HG03442 (cell line): ENCODE data around the gene MGST2.

Experiments
- ATAC-seq: cut with Tn5 transposase; IDR thresholded peaks from one replicate; pipeline ENCODE4 v1.9.1; 2021; ENCODE audit warnings: mild to moderate bottlenecking, moderate library complexity; ENCODE audit not compliant: unreplicated experiment

Gene MGST2

DNA sequence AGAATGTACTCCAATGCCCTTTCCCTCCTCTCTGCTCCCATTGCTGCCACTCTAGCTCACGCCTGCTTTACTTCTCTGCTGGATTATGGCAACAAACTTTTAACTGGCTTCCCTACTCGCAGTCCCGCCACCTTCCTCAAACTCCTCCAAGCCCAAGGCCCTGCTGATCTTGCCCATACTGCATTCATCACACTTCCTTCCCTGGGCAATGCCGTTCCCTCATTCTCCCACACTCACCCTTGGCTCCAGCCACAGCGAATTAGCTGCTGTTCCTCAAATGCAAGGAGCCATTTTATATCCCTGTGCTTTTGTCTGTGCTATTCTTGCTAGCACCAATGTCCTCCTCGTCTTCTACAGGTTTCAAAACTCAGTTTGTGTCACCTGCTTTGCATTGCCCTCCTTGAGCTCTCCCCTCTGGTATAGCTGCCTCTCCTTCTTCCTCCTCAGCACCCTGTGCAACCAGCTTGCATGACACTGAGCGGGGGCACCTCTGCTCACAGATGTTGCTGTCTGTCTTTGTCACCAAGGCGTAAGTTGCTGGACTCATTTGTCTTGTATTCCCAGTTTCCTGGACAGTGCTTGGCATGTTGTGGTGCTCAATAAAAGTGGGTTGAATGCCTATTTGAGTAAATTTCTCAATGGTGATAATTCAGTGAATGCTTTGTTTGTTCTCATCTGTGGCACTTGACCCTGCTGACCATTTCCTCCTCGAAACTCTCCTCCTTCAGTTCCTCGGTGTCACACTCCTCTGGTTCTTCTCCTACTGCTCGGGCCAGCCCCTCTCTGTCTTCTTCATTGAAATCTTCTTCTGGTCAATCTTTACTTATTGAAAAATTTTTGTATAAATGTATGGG, 22.4 kb upstream of the MGST2 start:
- ATAC-seq, result no peak

DNA sequence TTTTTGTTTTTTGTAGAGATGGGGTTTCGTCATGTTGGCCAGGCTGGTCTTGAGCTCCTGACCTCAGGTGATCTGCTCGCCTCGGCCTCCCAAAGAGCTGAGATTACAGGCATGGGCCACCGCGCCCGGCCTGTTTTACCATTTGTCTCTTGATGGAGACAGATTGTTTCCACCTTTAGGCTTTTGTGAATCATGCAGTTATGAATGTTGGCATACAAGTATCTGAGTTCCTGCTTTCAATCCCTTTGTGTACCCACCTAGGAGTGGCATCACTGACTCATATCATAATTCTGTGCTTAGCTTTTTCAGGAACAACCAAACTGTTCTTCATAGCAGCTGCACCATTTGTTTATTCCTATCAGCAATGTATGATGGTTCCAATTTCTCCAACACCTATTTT, 20.2 kb upstream of the MGST2 start:
- no peak for ATAC-seq

DNA sequence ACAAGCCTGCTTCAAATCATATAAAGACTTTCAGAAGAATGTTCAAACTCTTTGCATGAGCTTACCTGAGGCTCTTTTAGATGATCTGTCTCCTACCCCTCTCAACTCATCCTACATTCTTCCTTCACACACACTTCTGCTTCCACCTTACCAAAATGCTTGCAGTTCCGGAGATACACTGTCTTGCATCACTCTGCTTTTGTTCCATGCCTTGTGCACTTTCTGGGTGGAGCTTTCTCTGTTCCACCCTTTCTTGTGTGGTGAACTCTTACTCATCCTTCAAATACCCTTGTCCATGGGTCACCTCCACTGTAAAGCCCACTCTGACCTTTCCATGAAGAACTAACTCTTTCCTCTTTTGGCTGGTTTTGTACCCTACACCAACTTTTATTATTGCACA, 18.4 kb upstream of the MGST2 start:
- no peak for ATAC-seq

DNA sequence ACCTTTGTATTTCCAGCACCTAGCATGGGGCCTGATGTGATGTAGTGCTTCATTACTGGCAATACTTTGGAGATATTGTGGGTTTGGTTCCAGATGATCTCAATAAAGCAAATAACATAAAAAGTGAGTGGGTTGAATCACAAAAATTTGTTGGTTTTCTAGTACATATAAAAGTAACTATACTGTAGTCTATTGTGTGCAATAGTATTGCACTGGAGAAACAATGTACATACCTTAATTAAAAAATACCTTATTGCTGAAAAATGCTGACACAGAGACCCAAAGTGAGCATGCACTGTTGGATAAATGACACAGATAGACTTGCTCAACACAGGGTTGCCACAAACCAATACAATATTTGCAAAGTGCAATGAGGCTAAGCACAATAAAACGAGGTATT, 17.7 kb upstream of the MGST2 start:
- ATAC-seq, result no peak

DNA sequence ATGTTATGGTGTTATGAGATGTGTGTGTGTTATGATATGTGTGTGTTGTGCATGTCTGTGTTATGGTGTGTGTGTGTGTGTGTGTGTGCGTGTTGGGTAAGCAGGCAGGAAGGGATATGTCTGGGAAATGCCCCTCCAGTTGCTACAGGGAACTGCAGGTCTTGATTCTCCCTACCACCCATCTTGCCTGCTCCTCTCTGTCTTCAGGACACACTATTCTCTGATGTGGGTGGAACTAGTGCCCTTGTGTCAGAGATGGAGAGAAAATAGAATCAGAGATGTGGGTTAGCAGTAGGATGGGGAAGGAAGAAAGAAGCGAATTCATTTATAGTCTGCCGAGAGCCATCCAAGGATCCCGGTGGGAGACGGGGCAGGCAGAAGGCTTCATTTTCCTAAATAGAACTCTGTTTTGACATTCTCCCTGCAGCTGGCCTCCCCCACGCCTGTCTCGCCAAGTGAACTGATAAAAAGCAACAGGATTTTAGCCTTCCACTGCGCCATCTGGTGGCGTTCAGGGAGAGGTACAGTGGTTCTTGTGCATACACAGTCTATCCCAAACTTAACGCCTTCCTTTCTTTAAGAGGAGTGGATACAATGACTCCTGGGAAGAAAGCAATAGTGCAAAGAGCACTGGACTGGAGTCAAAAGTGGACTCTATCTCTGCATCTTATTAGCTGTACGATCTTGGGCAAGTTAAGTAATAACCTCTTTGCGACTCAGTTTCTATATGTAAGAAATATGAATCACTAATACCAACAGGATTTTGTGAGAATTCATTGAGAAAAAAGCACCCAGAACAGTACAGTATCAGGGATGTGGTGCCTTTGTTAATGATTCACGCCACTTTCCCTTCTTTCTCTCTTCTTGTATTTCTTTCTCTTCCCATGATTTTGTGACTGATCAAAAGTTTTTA, 14.1 kb upstream of the MGST2 start:
- peak; percentile 69 for ATAC-seq

DNA sequence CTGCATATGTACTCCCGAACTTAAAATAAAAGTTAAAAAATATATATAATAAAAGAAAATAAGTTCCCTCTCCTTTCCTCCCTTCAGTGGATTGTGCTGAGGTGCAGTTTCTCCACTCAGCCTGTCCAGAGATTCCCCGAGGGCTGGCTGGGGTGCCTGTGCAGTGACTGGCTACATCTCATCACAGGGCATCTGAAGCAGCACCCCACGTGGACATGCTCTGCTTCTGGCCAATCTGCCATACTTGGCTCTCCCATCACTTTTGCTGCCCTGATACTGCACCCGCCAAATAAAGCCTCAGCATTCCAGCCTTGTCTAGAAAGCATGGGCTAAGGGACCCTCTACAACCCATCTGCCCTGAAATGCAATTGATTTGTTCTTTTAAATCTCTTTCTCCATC, 11.1 kb upstream of the MGST2 start:
- no peak for ATAC-seq

DNA sequence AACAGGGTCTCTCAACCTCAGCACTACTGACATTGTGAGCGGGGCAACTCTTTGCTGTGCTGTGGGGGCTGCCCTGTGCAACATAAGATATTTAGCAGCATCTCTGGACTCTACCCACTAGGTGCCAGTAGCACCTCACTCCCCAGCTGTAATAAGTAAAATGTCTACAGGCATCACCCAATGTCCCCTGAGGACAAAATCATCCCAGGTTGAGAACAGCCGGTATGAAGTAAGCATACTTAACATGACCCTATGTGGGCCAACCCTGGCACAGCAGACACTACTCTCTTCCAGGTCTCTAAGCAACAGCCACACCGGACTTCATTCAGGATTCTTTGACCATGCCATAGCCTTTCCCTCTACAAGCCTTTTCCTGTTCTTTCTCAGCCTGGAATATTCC, 10.5 kb upstream of the MGST2 start:
- ATAC-seq, result peak; percentile 55

DNA sequence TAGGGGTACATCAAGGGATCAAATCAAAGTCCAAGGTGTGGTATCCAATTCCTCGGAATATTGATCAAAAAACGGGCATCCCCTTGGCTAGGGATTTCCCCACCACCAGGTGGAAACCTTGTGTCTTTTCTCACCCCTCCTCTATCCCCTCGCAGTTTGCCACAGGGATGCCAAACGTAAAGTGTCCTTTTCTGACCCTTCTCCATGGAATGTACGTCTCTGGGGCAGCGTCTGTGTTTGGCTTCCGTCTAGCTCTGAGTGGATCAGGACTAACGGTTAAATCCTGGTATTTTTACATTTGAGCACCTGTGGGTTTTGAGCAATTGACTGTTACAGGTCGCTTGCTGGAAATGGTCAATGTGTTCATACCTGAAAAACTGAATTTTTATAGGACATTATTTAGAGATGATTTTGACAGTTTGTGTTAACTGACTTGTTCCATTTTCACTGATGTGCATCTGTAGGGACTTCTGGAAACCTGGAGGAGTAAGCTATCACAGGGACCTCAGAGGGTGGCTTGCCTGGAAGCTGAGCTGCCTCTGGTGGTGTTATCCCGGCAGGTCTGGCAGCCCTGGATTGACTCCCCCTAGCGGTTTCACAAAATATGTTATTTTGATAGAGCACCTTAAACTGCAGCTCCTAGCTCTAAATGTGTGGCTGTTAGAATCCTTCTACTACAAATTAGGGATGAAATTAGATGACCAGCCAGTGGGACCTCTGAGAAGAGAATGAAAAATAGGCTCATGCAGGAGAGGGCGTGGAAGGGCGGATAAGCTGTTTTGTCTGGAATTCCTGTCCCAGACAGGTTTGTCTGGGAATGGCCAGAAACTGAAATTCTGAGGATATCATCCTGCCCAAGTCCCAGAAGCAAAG, 8.8 kb upstream of the MGST2 start:
- peak; percentile 68 for ATAC-seq

DNA sequence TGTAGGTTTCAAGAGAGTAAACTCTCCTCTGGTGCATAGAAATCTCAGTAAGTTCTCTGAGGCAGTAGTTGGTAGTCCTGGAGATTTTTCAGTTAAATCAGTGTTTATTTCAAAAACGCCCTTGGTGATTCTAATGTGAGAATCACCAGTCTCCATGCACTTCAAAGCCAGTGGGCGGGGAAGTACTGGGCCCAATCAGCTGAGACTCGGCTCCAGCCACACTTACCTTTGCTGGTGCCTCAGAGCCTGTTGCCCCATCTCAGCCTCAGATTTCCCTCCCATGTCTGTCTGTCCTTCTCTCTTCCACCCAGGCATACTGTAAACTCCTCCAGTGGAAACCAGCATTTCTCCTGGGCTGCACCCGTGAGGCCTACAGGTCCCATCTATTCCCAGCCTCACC, 7.4 kb upstream of the MGST2 start:
- peak; percentile 5 for ATAC-seq

DNA sequence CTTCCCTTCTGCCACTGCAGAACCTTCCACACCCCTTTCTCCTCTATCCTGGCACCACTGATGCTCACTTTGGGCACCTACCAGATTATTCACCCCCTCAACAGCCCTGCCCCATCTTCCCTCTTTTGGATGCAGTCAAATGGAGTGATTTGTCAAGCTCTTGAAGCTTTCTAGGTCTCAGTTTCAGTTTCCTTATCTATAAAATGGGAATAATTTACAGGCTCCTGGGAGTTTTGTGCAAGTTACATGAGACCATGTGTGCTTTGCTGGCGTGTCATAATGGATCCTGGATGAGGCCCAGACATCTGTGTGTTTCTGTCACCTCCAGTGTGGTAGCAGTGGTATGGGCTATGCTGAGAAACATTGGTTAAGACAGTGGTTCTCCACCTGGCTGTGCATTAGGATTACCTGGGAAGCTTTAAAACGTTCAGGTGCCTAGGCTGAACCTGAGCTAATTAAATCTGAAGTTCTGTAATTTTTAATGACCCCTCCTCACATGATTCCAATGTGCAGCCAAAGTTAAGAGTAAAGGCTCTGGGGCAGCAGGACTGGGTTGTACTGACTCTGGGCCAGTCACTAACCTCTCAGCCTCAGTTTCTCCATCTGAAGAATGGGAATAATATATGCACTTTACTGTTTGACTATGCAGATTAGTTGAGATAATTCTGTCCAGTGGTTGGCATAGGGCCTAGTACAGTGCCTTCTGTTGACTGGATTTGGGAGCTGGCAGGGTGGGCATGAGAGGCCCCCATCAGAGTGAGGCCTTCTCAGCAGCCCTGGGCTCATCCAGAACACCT, 6.8 kb upstream of the MGST2 start:
- ATAC-seq, result no peak

DNA sequence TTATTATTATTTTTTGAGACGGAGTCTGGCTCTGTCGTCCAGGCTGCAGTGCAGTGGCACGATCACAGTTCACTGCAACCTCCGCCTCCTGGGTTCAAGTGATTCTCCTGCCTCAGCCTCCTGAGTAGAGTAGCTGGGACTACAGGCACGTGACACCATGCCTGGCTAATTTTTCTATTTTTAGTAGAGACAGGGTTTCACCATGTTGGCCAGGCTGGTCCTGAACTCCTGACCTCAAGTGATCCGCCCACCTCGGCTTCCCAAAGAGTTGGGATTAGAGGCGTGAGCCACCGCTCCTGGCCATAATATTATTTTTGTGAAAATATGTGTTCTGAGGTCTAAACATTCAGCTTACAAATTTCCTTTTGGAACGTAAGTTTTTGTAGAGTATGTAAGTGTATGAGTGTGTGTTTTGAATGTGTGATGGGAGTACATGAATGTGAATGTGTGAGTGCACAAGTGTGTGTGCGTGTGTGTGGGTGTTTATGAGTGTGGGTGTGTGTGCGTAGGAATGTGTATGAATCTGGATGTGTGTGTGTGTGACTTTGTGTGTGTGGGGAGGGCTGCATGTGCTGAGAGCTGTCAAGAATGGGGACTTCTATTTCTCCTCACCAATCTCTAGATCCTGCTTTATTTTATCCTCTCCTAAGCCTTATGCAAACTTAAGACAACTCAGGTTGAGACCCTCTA, 5.7 kb upstream of the MGST2 start:
- no peak for ATAC-seq

DNA sequence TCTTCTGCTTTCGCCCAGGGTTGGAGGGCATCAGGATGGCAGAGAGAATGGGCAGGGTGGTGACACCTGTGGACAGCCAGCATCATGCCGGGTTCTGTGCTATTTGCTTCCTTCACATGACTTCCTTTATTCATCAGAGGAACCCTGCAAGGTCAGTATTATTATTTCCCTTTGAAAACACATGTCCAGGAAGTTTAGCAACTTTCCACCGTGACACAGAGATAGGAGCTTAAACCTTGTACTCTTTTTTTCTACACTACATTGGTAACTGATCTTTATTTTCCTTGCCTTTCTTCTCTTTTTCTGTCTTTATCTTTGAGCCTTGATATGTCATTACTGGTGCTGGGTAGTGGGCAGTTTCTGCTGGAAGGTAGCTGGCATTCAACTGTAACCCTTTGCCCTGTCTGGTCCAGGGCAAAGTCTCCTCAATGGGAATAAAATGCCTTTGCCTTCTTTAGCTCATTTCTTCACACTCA, 5.0 kb upstream of the MGST2 start:
- ATAC-seq, result no peak

DNA sequence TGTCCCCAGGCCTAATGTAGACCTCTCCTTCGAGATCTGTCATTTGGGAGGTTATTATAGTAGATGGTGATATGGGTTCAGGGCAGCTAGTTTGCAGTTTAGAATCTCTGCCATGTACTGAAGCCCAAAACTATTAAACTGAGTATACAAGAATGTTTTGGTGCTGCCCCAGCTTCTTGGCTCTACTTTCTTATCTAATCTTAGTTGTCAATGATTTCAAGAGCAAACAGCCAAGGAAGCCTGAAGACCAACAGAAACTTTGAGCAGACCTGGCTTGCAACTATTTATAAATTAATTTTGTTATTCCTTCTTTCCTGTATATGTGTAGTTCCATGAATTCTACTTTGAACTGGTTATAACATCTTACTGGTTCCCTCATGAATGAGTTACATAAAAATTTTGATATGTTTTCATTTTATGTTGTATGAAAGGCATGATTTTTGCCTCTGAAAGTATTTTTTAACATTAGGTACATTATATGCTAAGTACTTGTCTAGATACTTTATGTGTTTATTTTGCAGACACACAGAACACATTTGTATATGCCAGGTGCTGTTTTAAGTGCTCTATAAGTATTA, 2.0 kb upstream of the MGST2 start:
- no peak for ATAC-seq

DNA sequence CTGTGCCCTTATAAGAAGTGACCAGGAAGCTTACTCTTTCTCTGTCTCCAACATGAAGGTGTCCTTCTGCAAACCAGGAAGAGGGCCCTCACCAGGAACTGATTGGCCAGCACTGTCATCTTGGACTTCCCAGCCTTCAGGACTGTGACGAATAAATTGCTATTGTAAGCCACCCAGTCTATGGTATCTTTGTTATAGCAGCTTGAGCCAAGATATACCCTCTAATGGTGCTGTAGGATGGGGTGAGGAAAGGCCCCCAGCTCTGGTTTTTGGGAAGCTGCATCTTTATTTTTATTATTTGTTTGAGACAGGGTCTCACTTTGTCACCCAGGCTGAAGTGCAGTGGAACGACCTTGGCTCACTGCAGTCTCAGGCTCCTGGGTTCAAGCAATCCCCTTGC, 1.2 kb upstream of the MGST2 start:
- no peak for ATAC-seq

DNA sequence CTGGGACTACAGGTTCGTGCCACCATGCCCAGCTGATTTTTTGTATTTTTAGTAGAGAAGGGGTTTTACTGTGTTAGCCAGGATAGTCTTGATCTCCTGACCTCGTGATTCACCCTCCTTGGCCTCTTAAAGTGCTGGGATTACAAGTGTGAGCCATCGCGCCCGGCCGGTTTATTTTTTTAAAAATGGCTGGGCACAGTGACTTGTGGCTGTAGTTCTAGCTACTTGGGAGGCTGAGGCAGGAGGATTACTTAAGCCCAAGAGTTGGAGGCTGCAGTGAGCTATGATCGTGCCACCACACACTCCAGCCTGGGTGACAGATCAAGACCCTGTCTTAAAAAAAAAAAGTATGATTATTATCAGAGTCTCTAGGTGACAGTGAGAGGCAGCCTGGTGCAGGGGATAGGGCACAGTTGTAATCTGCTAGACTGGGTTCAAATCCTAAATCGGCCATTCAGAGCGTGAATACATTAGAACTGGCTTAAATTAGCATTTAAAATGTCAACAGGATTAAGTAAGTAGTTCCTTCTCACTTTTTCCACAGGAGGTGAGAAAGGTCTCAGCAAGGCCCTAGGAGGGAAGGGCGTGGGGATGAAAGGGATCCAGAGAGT, 435 bp upstream of the MGST2 start:
- peak; percentile 7 for ATAC-seq

DNA sequence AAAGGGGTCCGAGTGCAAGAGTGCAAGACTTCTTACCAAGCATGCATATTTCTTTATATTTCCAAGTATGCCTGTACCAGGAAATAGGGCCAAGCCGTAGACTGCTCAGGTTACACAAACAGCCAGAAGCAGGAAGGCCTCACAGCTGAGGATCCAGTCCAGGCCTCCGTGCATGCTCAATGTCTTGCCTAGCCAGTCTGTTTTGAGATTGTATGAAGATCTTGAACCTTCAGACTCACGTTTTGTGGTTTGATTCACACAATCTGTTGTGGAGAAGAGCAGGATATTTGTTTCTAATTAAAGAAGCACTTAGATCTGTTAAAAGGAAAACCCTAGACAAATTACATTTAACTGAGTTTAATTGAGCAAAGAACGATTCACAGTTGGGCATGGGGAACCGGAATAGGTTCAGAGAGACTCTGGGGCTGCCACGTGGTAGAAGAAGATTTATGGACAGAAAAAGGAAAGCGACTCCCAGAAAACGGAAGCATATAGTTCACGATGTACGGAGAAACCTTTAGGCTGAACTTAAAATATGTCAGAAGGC, 1.2 kb downstream of the MGST2 start:
- no peak for ATAC-seq

DNA sequence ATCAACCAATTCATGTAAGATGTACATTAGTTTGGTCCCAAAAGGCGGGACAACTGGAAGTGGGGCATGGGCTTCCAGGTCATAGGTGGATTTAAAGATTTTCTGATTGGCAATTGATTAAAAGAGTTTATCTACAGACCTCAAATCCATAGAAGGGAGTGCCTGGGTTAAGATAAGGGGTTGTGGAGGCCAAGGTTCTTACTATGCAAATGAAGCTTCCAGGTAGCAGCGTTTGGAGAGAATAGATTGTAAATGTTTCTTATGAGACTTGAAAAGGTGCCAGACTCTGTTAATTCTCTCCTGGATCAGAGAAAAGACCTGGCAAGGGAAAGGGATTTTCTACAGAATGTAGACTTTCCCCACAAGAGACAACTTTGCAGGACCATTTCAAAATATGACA, 2.4 kb downstream of the MGST2 start:
- ATAC-seq, result no peak

DNA sequence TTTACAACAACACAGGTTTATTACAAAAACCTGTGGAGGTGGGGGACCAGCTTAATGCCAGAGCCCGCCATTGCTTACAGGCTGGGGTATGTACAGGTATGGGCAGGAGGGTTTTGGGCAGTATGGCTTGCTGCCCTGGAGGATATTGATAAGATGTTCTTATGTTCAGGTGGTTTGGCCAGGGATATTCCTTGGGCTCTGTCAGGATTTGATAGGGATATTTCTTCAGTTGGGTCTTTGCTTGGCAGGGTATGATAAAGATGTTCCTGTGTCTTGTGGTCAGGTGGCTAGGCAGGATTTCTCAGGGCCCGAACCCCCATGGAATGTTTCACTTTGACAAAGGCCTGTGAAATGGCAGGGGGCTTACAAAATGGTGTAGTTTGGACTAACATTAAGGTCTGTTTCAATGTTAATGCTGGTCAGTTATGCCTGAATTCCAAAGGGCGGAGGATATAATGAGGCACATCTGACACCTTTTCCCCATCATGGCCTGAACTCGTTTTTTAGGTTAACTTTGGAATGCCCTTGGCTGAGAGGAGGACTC, 3.1 kb downstream of the MGST2 start:
- no peak for ATAC-seq
